T-helper 17 cell (primary cell): ENCODE data around the gene FXYD2. TPM values are rescaled to one million over a fixed set of nuclear protein-coding genes. Genes with fewer than 3 reads are reported as not detected.

ENCODE experiments used
- ATAC-seq: fragments of 150-1000 bp; cut with Tn5 transposase; 2 replicates; pipeline ENCODE4 v1.10.0; 2021; ENCODE audit warnings: mild to moderate bottlenecking, moderate library complexity
- DNase-seq, 3 donors: peaks; one replicate each; pipeline versions ENCODE4 v3.0.0 to v3.0.0-alpha.2; 2020 to 2021
- H3K9me3 ChIP-seq: one replicate; pipeline ENCODE4 v1.7.0; 2013; ENCODE audit warnings: low read length, mild to moderate bottlenecking; ENCODE audit not compliant: control insufficient read depth, poor library complexity, severe bottlenecking
- H3K27ac Mint-ChIP-seq: one replicate; pipeline ENCODE4 v1.8.0; 2022; ENCODE audit warnings: mild to moderate bottlenecking, moderate library complexity, mixed read lengths
- H3K27me3 Mint-ChIP-seq: one replicate; pipeline ENCODE4 v1.8.0; 2022; ENCODE audit warnings: mixed read lengths
- H3K36me3 Mint-ChIP-seq: one replicate; pipeline ENCODE4 v1.8.0; 2022; ENCODE audit warnings: low read depth, mixed read lengths
- H3K4me1 Mint-ChIP-seq: one replicate; pipeline ENCODE4 v1.8.0; 2022; ENCODE audit warnings: mild to moderate bottlenecking, mixed read lengths
- H3K4me3 Mint-ChIP-seq: one replicate; pipeline ENCODE4 v1.8.0; 2022; ENCODE audit warnings: mild to moderate bottlenecking, moderate library complexity, mixed read lengths
- total RNA-seq, 4 donors: library from RNA in 2 of 4; stranded (reverse) in 2 of 4; gene quantifications; one replicate each; pipeline ENCODE4 v1.2.3 and lab custom pipeline; 2022 to 2026

Gene FXYD2
- total RNA-seq, 2 donors from 2014 or later = 1.3 TPM; not detected in 1

GRCh38 chr11:117836077-117836960 lies 11.8 kb upstream of the FXYD2 start:
- DNase-seq (no peak), ATAC-seq (no peak)
- no peaks in the 10 kb centered on the region for H3K9me3 ChIP-seq
- Mint-ChIP-seq H3K27ac (no peak overlapping the region), H3K4me3 (no peak overlapping the region), H3K4me1 (peaks cover 2% of the 10 kb centered on the region), H3K27me3 (peaks cover 37% of the 10 kb centered on the region), H3K36me3 (no peaks in the 10 kb centered on the region)

- H3K9me3 ChIP-seq = no peaks in the 10 kb centered on the region
- H3K4me1 Mint-ChIP-seq = peaks cover 8% of the 10 kb centered on the region
- no peaks in the 10 kb centered on the region for H3K36me3 Mint-ChIP-seq
- peaks cover 37% of the 10 kb centered on the region for H3K27me3 Mint-ChIP-seq
- no peak overlapping the region for H3K27ac Mint-ChIP-seq
- no peak for ATAC-seq
- DNase-seq = no peak
- no peak overlapping the region for H3K4me3 Mint-ChIP-seq
These were observed 11.0 kb upstream of the FXYD2 start for GRCh38 chr11:117835576-117835975.

- Mint-ChIP-seq H3K4me3 (no peak overlapping the region), H3K27me3 (peaks cover 33% of the 10 kb centered on the region), H3K27ac (peak overlapping the region; percentile 37), H3K36me3 (no peaks in the 10 kb centered on the region), H3K4me1 (peaks cover 12% of the 10 kb centered on the region)
- ATAC-seq (no peak), DNase-seq (no peak)
- no peaks in the 10 kb centered on the region for H3K9me3 ChIP-seq
These were observed 10.4 kb upstream of the FXYD2 start for GRCh38 chr11:117834838-117835443.

- Mint-ChIP-seq H3K27me3 (peaks cover 33% of the 10 kb centered on the region), H3K4me1 (peaks cover 12% of the 10 kb centered on the region), H3K36me3 (no peaks in the 10 kb centered on the region), H3K27ac (peak overlapping the region; percentile 37), H3K4me3 (no peak overlapping the region)
- DNase-seq (no peak), ATAC-seq (no peak)
- H3K9me3 ChIP-seq = no peaks in the 10 kb centered on the region
These were observed 9.7 kb upstream of the FXYD2 start for GRCh38 chr11:117834068-117834810.

- Mint-ChIP-seq H3K36me3 (no peaks in the 10 kb centered on the region), H3K27ac (no peak overlapping the region), H3K4me3 (no peak overlapping the region), H3K4me1 (peaks cover 16% of the 10 kb centered on the region), H3K27me3 (peaks cover 31% of the 10 kb centered on the region)
- H3K9me3 ChIP-seq = no peaks in the 10 kb centered on the region
- ATAC-seq (no peak), DNase-seq (no peak)
These were observed 8.9 kb upstream of the FXYD2 start for GRCh38 chr11:117833401-117833891.

- Mint-ChIP-seq H3K4me3 (no peak overlapping the region), H3K36me3 (no peaks in the 10 kb centered on the region), H3K27me3 (peaks cover 24% of the 10 kb centered on the region), H3K4me1 (peaks cover 21% of the 10 kb centered on the region), H3K27ac (no peak overlapping the region)
- ATAC-seq (no peak), DNase-seq (no peak)
- H3K9me3 ChIP-seq = no peaks in the 10 kb centered on the region
These were observed 8.0 kb upstream of the FXYD2 start for GRCh38 chr11:117832511-117832910.

- H3K4me3 Mint-ChIP-seq = peak overlapping the region; percentile 47
- no peak for DNase-seq
- H3K36me3 Mint-ChIP-seq = no peaks in the 10 kb centered on the region
- ATAC-seq = no peak
- no peak overlapping the region for H3K27ac Mint-ChIP-seq
- H3K4me1 Mint-ChIP-seq = peaks cover 24% of the 10 kb centered on the region
- H3K9me3 ChIP-seq = no peaks in the 10 kb centered on the region
- peaks cover 17% of the 10 kb centered on the region for H3K27me3 Mint-ChIP-seq
These were observed 7.3 kb upstream of the FXYD2 start for GRCh38 chr11:117831661-117832415.

- H3K4me3 Mint-ChIP-seq = no peak overlapping the region
- peaks cover 28% of the 10 kb centered on the region for H3K4me1 Mint-ChIP-seq
- H3K36me3 Mint-ChIP-seq = no peaks in the 10 kb centered on the region
- no peaks in the 10 kb centered on the region for H3K9me3 ChIP-seq
- no peak for DNase-seq
- peaks cover 10% of the 10 kb centered on the region for H3K27me3 Mint-ChIP-seq
- peak overlapping the region; percentile 72 for H3K27ac Mint-ChIP-seq
- ATAC-seq = no peak
These were observed 6.3 kb upstream of the FXYD2 start for GRCh38 chr11:117830674-117831351.

- Mint-ChIP-seq H3K36me3 (no peaks in the 10 kb centered on the region), H3K4me1 (peaks cover 28% of the 10 kb centered on the region), H3K27me3 (peaks cover 10% of the 10 kb centered on the region), H3K27ac (peak overlapping the region; percentile 72), H3K4me3 (peak overlapping the region; percentile 57)
- ATAC-seq (no peak), DNase-seq (no peak)
- H3K9me3 ChIP-seq = no peaks in the 10 kb centered on the region
These were observed 5.5 kb upstream of the FXYD2 start for GRCh38 chr11:117830072-117830471.

GRCh38 chr11:117829369-117829725 lies 4.8 kb upstream of the FXYD2 start:
- H3K4me3 Mint-ChIP-seq = no peak overlapping the region
- no peak overlapping the region for H3K27ac Mint-ChIP-seq
- DNase-seq = no peak
- ATAC-seq = no peak
- no peaks in the 10 kb centered on the region for H3K9me3 ChIP-seq
- H3K4me1 Mint-ChIP-seq = peaks cover 28% of the 10 kb centered on the region
- peaks cover 10% of the 10 kb centered on the region for H3K27me3 Mint-ChIP-seq
- no peaks in the 10 kb centered on the region for H3K36me3 Mint-ChIP-seq

GRCh38 chr11:117828611-117829368 lies 4.2 kb upstream of the FXYD2 start:
- H3K9me3 ChIP-seq = no peaks in the 10 kb centered on the region
- DNase-seq (peak in 2 of 3 donors; percentile 36 to 57), ATAC-seq (peak; percentile 93)
- Mint-ChIP-seq H3K27me3 (peaks cover 6% of the 10 kb centered on the region), H3K4me1 (peaks cover 28% of the 10 kb centered on the region), H3K36me3 (no peaks in the 10 kb centered on the region), H3K27ac (peak overlapping the region; percentile 24), H3K4me3 (peak overlapping the region; percentile 69)
